ENCODE results near the gene TPCN2. TPM values are rescaled to one million over a fixed set of nuclear protein-coding genes. Genes with fewer than 3 reads are reported as not detected.

TPCN2 gene
- total RNA-seq, 4 donors from 2014 or later, result 5.6 to 54.6 (median 17.7) TPM

GRCh38 chr11:69140635-69141034, 91.9 kb downstream of the TPCN2 start:
- Histone ChIP-seq H3K27ac (no peak overlapping the region), H3K4me3 (no peak overlapping the region), H3K27me3 (no peaks in the 10 kb centered on the region), H3K9me3 (peaks cover 0 to under 1% of the 10 kb centered on the region in 2 donors), H3K4me1 (no peaks in the 10 kb centered on the region), H3K36me3 (no peaks in the 10 kb centered on the region)
- TF ChIP-seq POLR2A (IDR thresholded peaks at IDR 0.05) (no peak), CTCF (IDR thresholded peaks at IDR 0.05) (no peak)
- DNase-seq, result no peak
- intact Hi-C loops (cut with DNase I; ENCODE audit: low total_unique reads), result no loop called here

DNA sequence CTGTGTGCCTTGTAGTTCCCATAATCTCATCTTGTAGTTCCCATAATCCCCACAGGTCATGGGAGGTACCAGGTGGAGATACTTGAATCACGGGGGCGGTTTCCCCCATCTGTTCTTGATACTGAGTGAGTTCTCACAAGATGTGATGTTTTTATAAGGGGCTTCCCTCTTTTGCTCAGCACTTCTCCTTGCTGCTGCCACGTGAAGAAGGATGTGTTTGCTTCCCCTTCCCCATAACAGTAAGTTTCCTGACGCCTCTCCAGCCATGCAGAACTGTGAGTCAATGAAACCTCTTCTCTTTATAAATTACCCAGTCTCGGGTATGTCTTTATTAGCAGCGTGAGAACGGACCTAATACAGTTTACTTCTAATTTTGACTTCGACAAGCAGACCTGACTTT, 93.0 kb downstream of the TPCN2 start:
- no peak for TF ChIP-seq CTCF (IDR thresholded peaks at IDR 0.05)
- no peak for TF ChIP-seq POLR2A (IDR thresholded peaks at IDR 0.05)
- peaks cover 0 to 10% of the 10 kb centered on the region in 2 donors for H3K9me3 ChIP-seq
- no peaks in the 10 kb centered on the region for H3K36me3 ChIP-seq
- intact Hi-C loops (cut with DNase I; ENCODE audit: low total_unique reads), result no loop called here
- no peaks in the 10 kb centered on the region for H3K4me1 ChIP-seq
- H3K4me3 ChIP-seq, result no peak overlapping the region
- H3K27ac ChIP-seq, result no peak overlapping the region
- DNase-seq, result no peak
- H3K27me3 ChIP-seq, result no peaks in the 10 kb centered on the region

DNA sequence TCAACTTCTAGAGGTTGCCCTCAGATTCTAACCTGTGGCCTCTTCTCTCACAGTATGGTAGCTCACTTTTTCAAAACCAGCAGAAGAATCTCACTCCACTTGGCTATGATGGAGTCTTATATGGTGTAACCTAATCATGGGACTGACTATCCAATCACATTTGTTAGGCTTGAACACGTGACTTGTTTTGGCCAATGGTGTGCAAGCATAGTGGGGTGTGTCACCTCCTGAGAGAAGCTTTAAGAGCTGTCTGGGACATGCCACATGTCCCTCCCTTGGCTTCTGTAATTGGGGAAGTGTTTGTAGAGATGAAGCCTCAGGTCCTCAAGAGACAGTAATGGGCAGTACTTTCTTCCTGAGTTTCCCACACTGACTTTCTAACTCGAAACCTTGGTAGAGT, 94.2 kb downstream of the TPCN2 start:
- no peak overlapping the region for H3K4me3 ChIP-seq
- H3K36me3 ChIP-seq, result no peaks in the 10 kb centered on the region
- intact Hi-C loops (cut with DNase I; ENCODE audit: low total_unique reads), result no loop called here
- H3K27me3 ChIP-seq, result no peaks in the 10 kb centered on the region
- no peaks in the 10 kb centered on the region for H3K4me1 ChIP-seq
- no peak for DNase-seq
- H3K27ac ChIP-seq, result no peak overlapping the region
- no peak for TF ChIP-seq CTCF (IDR thresholded peaks at IDR 0.05)
- TF ChIP-seq POLR2A (IDR thresholded peaks at IDR 0.05), result no peak
- peaks cover 0 to 14% of the 10 kb centered on the region in 2 donors for H3K9me3 ChIP-seq

DNA sequence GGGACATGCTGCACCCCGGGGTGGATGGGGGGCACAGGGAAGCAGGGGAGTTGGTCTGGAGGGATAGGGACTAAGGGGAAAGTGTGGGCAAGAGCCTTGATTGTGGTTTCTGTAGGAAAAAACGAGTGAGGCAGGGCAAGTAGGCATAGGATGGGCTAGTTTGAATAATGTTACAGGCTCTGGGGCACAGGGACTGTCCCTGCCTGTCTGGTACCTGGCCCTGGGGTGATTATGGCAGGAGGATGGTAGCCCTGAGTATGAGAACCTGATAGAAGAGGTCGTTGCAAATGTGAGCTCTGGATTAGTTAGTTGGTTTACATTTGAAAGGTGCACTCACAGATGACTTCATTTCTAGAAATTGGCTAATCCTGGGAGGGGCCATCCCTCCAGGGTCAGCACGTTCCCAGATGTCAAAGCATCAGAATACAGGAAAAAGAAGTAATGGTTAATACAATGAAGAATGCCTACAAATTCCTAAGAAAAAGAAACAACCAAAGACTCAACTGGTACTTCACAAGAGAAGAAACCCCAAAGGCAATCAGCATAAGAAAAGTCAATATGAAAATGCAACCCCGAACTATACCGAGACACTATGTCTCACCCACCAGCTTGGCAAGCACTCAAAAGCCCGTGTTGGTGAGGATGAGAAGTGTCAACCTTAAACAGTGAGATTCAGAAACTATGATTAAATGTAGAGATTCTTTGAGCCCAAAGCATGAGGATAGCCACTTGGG, 95.8 kb downstream of the TPCN2 start:
- no peaks in the 10 kb centered on the region for H3K4me1 ChIP-seq
- intact Hi-C loops (cut with DNase I; ENCODE audit: low total_unique reads), result no loop called here
- no peaks in the 10 kb centered on the region for H3K36me3 ChIP-seq
- no peaks in the 10 kb centered on the region for H3K27me3 ChIP-seq
- H3K9me3 ChIP-seq, result peaks cover 0 to 18% of the 10 kb centered on the region in 2 donors
- no peak overlapping the region for H3K4me3 ChIP-seq
- no peak overlapping the region for H3K27ac ChIP-seq
- TF ChIP-seq POLR2A (IDR thresholded peaks at IDR 0.05) (no peak), CTCF (IDR thresholded peaks at IDR 0.05) (no peak)
- no peak for DNase-seq

GRCh38 chr11:69145050-69145380, 96.3 kb downstream of the TPCN2 start:
- no peak overlapping the region for H3K4me3 ChIP-seq
- intact Hi-C loops (cut with DNase I; ENCODE audit: low total_unique reads), result no loop called here
- TF ChIP-seq POLR2A (IDR thresholded peaks at IDR 0.05), result no peak

More at GRCh38 chr11:69145050-69145380, 96.3 kb downstream of the TPCN2 start:
- no peaks in the 10 kb centered on the region for H3K4me1 ChIP-seq
- no peaks in the 10 kb centered on the region for H3K27me3 ChIP-seq
- no peak overlapping the region for H3K27ac ChIP-seq
- no peak for DNase-seq
- H3K9me3 ChIP-seq, result peaks cover 0 to 18% of the 10 kb centered on the region in 2 donors
- H3K36me3 ChIP-seq, result no peaks in the 10 kb centered on the region
